GM18868 (cell line): Measurements from ENCODE around the gene SEPTIN1.
A peak's percentile ranks its signal among the peaks of the same experiment; 100 is the strongest.

Experiments used
- ATAC-seq: cut with Tn5 transposase; IDR thresholded peaks from one replicate; pipeline ENCODE4 v1.9.1; 2021; ENCODE audit warnings: mild to moderate bottlenecking, moderate library complexity; ENCODE audit not compliant: unreplicated experiment

SEPTIN1 gene, protein sequence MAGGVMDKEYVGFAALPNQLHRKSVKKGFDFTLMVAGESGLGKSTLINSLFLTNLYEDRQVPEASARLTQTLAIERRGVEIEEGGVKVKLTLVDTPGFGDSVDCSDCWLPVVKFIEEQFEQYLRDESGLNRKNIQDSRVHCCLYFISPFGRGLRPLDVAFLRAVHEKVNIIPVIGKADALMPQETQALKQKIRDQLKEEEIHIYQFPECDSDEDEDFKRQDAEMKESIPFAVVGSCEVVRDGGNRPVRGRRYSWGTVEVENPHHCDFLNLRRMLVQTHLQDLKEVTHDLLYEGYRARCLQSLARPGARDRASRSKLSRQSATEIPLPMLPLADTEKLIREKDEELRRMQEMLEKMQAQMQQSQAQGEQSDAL

DNA sequence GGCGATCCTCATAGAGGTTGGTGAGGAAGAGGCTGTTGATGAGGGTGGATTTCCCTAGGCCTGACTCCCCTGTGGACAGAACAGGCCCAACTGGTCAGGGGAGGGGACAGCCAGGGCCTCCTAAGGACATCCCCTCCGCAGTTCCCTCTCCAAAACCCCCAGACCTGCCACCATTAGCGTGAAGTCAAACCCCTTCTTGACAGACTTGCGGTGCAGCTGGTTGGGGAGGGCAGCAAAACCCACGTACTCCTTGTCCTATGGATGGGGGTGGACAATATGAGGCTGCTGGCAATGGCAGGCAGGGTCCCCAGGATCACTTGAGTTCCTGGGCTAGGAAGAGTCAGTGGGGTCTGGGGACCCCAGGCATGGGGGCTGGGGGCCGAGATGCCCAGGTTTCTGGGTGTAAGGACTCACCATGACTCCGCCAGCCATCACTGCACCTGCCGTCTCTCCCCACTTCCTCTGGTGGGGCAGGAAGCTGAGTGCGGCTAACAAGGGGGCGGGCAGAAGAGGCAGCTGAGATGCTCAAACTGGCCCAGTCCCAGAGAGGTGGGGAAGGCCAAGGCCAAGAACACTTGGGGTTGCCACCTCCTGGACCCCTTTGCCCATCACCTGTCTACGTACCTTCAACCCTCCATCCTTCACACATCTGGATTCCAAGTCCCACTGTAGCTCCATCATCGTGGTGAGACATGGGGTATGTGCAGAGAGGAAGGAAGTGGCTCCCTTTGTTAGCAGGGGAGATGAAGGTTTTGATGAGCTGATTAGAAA, at the start of gene SEPTIN1:
Gene SEPTIN1, minus strand, starts transcription at position 451 of the 771 bp plus-strand sequence. Its CDS starts 19 bp downstream, at position 432.
- peak; percentile 33 for ATAC-seq

DNA sequence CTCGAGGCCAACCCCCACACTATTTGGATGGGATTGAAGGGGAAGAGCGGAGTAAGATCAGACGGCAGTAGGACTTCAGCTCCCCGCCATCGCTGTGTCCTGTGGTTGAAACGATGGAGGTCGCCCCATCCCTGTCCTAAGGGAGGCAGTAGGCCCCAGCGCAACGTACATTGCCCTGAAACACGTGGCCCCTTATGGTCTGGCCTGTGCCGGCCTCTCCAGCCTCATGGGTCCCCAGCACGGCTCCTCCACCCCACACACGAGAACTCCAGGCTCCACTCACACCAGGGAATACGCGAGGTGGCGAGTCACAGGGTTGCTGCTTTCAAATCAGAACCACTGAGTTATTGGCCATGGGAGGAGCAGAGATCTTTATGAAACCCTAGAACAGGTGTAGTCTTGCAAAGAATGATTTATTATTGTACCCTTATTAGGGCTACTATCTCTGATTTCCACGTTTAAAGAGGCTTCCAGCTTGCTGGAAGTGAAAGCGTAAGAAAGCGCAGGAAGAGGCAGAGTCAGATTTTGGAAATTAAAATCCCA, 48.1 kb upstream of the SEPTIN1 start:
- ATAC-seq = peak; percentile 9

DNA sequence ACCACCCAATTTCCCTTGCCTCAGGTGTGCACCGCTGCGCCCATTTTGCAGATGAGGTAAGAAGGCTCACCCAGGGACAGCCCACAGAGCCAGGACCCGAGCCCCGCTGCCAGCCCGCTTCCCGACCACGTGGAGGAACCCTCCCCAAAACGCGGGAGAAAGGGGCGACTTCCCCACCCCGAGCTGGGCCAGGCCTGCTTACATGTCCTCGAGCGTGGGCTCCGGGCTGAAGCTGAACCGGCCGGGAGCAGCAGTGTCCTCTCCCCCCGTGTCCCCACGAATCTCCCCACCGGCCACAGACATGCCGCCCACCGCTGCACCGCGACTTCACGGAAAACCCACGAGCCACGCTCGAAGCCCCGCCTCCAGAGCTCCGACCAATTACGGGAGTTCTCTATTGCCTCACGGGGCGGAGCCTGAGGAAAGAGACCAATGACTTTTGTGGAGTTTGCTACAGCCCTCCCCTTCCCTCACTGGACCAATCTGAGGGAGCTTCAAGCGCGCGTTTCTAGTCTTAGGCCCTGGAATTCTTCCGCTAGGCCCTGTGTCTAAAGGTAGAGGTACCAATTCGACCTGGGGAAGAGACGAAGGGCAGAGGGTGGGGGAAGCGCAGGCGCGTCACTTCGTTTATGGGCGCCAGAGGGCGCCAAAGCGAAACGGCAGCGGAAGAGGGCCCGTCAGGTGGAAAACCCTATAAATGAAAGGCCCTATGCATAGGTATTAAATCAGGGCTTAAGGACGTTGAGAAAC, 47.5 kb upstream of the SEPTIN1 start, which contains the start of gene DCTPP1:
Gene DCTPP1, minus strand, starts transcription at position 353 of the 750 bp plus-strand sequence. Its CDS starts 50 bp downstream, at position 303.
- ATAC-seq = peak; percentile 97

DNA sequence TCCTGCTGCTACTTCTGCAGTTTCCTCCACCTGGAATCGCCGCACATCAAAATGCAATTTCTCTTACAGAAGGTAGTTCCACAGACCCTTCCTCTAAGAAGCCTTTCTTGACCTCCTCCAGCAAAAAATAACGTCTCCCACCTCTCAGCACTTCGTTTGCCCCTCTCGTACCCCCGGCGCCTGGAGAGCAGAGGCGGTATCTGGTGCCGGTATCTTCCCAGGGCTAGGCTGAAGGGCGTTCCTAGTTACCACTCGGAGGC, 47.0 kb upstream of the SEPTIN1 start:
- no peak for ATAC-seq

GRCh38 chr16:30428055-30428454, 45.7 kb upstream of the SEPTIN1 start:
- ATAC-seq = no peak

DNA sequence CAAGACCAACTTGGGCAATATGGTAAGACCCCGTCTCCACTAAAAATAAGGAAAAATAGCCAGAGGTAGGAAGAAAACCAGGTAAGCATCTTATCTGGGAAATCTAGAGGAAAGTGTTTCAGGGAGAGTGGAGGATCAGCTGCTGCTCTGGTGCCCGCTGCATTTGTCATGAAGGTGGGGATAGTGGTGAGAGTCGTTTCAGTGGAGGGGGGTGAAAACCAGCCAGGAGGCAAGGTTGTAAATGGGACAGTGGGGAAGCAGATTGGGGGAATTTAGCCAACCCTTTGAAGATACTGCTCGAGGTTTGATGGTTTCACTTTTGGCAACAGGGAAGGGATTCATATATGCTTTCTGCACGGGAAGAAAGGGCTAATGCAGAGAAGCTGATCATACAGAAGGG, 38.6 kb upstream of the SEPTIN1 start:
- ATAC-seq = no peak

GRCh38 chr16:30418350-30419181, 36.2 kb upstream of the SEPTIN1 start:
- no peak for ATAC-seq

GRCh38 chr16:30417529-30418349, 35.4 kb upstream of the SEPTIN1 start:
- no peak for ATAC-seq

DNA sequence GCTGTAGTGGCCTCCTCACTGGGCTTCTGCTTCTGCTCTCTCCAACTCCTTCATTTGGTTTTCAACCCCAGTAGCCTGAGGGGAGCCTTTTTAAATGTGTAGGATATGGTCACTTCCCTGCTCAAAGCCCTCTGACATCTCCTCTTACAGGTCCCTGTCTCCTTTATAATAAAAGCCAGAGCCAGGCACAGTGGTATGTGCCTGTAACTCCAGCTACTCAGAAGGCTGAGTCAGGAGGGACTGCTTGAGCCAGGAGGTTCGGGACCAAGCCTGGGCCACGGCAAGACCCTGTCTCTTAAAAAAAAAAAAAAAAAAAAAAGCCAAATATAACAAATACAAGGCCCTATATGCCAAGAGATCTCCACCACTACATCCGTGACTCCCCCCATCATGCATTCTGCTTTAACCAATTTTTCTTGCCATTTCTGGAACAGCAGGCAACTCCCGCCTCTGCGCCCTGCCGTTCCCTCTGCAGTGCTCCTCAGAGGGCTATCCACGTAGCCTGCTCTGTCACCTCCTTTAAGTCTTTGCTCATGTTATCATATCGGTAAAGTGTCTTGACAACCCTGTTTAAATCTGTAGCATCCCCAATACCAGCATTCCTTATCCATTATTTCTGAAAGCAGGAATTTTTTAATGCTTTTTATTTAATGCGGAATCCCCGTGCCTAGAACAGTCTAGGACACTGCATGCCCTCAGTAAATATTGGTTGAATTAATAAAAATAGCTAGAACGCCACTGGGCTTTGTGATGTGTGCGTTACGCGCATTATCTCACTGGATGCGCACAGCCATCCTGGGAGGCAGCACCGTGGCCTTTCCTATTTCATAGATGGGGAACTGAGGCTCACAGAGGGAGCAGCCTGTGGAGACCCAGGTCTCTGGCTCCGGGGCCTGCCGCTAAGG, 34.5 kb upstream of the SEPTIN1 start:
- no peak for ATAC-seq

- no peak for ATAC-seq
These were observed 33.8 kb upstream of the SEPTIN1 start for GRCh38 chr16:30416047-30416603.

GRCh38 chr16:30414159-30414558, 31.8 kb upstream of the SEPTIN1 start:
- no peak for ATAC-seq

GRCh38 chr16:30413112-30413806, 30.9 kb upstream of the SEPTIN1 start:
- ATAC-seq = no peak

DNA sequence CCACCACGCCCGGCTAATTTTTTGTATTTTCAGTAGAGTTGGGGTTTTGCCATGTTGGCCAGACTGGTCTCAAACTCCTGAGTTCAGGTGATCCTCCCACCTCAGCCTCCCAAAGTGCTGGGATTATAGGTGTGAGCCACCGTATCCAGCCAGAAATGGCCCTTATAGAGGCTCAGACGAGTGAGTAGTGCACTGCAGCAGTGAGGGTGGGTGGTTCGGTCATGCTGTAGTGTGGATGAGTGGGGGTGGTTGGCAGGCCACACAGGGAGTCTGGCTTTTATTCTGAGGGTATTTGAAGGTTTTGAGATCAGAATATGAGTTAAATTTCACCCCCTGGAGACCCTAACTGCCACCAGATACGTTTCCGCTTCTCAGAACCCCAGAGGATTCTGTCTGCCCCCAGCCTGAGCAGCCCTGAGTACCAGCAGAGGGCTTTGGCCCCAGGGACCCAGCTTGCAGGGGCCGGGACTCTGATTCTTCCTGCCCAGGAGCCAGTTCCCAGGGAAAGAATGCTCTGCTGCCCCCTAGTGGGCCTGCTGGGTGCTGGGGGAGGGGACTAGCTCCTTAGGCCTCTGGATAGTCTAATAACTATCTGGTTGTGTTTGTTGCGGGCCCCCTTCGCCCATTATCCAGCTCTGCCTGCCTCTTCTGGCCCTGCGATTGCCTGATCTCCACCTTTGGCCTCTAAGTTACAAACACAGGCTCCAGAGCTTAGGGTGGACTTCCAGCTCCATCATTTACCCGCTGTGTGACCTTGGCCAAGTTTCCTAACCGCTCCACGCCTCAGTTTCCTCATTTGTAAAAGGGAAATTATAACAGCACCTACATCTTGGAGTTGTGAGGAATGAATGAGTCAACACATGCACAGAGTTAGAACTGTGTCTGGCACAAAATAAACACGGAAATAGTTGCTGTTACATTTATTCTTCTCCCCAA, 27.0 kb upstream of the SEPTIN1 start:
- no peak for ATAC-seq

- ATAC-seq = no peak
These were observed 25.6 kb upstream of the SEPTIN1 start for GRCh38 chr16:30407804-30408534.

DNA sequence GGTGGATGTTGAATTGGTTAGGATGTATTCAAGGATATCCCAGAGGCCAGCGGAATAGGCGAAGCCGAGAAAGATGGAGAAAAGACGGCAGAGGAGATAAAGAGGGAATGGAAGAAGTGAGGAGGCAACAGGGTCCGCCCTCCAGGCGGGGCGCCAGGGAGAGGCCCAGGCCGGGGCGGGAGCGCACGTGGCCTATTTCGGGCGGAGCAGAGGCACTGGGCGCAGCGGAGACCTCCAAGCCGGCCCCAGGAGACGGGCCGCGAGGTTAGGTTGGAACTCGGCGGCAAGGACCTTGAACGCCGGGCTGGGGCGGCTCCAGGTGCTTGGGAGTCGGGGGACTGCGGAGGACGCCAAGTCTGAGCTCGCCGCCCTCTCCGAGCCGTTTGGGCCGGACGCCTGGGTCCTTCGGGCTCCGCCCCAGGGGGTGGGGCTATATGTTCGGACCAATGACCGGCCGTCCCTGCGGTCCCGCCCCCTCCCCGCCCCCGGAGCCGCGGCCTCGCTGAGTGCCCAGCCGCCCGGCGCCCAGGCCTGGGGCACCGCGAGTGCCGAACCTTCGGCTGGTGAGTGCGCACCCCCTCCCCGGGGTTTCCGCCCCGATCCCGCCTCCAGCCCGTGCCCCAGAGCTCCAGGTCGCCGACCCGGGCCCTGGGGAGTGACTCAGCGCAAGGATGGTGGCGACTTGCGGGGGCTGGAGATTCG, 24.9 kb upstream of the SEPTIN1 start, which contains the start of gene ZNF771:
Gene ZNF771, plus strand, starts transcription at position 505 of the 702 bp plus-strand sequence. CDS start 448 bp downstream, outside the sequence.
- ATAC-seq = peak; percentile 79
